OCI-LY3 (cell line): ENCODE results near the gene HTT.
"Not testable (repeated sequence)": the region's sequence is repeated elsewhere in the genome, so short reads cannot be mapped to it uniquely, and the experiment has no call there.

ENCODE experiments used
- H2AFZ ChIP-seq: fragments of 200-600, 300-600 bp; shearing (Covaris generic); 2 replicates; pipeline ENCODE4 v1.6.0; 2014; ENCODE audit warnings: antibody characterized with exemption, low read depth, low read length
- H3K27ac ChIP-seq: fragments of 200-600, 300-600 bp; sonication (generic); 2 replicates; pipeline ENCODE4 v1.5.1; 2014; ENCODE audit warnings: mild to moderate bottlenecking, low read length, moderate library complexity, mixed read lengths
- H3K27me3 ChIP-seq: fragments of 200-600, 300-600 bp; sonication (generic); 2 replicates; pipeline ENCODE4 v1.6.1; 2014; ENCODE audit warnings: low read depth, low read length, mixed read lengths
- H3K36me3 ChIP-seq: fragments of 200-600, 300-600 bp; sonication (generic); replicated peaks from 2 replicates; pipeline ENCODE3; 2014; ENCODE audit warnings: low read depth, low read length, mixed read lengths
- H3K4me1 ChIP-seq: fragments of 300-600, 200-600 bp; sonication (generic); 2 replicates; pipeline ENCODE4 v1.6.1; 2014; ENCODE audit warnings: low read length, mixed read lengths
- H3K4me2 ChIP-seq: fragments of 200-600, 300-600 bp; sonication (generic); 2 replicates; pipeline ENCODE4 v1.6.1; 2014; ENCODE audit warnings: low read length, mixed read lengths
- H3K4me3 ChIP-seq: fragments of 300-600, 200-600 bp; sonication (generic); 2 replicates; pipeline ENCODE4 v1.5.1; 2014; ENCODE audit warnings: antibody characterized with exemption, mild to moderate bottlenecking, low read length, moderate library complexity
- H3K79me2 ChIP-seq: fragments of 300-600, 200-600 bp; shearing (Covaris generic); 2 replicates; pipeline ENCODE4 v1.6.1; 2014; ENCODE audit warnings: mild to moderate bottlenecking, low read length, mixed read lengths
- H3K9ac ChIP-seq: fragments of 300-600, 200-600 bp; shearing (Covaris generic); 2 replicates; pipeline ENCODE4 v1.6.0; 2014; ENCODE audit warnings: mild to moderate bottlenecking, low read length, moderate library complexity
- H3K9me3 ChIP-seq: fragments of 200-600, 300-600 bp; shearing (Covaris generic); 2 replicates; pipeline ENCODE4 v1.6.1; 2014; ENCODE audit warnings: low read length, mixed read lengths; ENCODE audit not compliant: insufficient read depth
- H4K20me1 ChIP-seq: fragments of 200-600, 300-600 bp; sonication (generic); 2 replicates; pipeline ENCODE4 v1.6.1; 2016; ENCODE audit warnings: low read length, mixed read lengths; ENCODE audit not compliant: insufficient read depth
- CTCF ChIP-seq: fragments of 200-600, 300-600 bp; sonication (generic); IDR thresholded peaks from 2 replicates; pipeline ENCODE4 v1.5.1; 2014; ENCODE audit warnings: antibody characterized with exemption, low read length, low read depth
- EZH2phosphoT487 ChIP-seq: fragments of 200-600 bp; shearing (Covaris generic); IDR thresholded peaks from 2 replicates; pipeline ENCODE4 v1.6.1; 2018; ENCODE audit warnings: antibody characterized with exemption, mixed run types, low read depth

HTT gene

GRCh38 chr4:3166434-3166833 lies 92.0 kb downstream of the HTT start:
- H4K20me1 ChIP-seq = peaks cover 27% of the 10 kb centered on the region
- H3K4me1 ChIP-seq = peaks cover 17% of the 10 kb centered on the region
- H3K9me3 ChIP-seq, H3K27me3 ChIP-seq, H3K27ac ChIP-seq, H3K9ac ChIP-seq, H3K4me3 ChIP-seq, H2AFZ ChIP-seq, H3K4me2 ChIP-seq: not testable (repeated sequence)
- H3K79me2 ChIP-seq = peaks cover 69% of the 10 kb centered on the region
- peaks cover 35% of the 10 kb centered on the region for H3K36me3 ChIP-seq

GRCh38 chr4:3168029-3168428 lies 93.5 kb downstream of the HTT start:
- no peak for TF ChIP-seq EZH2phosphoT487
- TF ChIP-seq CTCF = no peak
- peak overlapping the region; percentile 57 for H3K27ac ChIP-seq
- H2AFZ ChIP-seq = no peak overlapping the region
- peaks cover 33% of the 10 kb centered on the region for H4K20me1 ChIP-seq
- peaks cover 17% of the 10 kb centered on the region for H3K4me1 ChIP-seq
- peaks cover 60% of the 10 kb centered on the region for H3K79me2 ChIP-seq
- peak overlapping the region; percentile 8; the same call in 1 of the 2 replicates for H3K4me3 ChIP-seq
- H3K9me3 ChIP-seq = no peaks in the 10 kb centered on the region
- no peak overlapping the region; the same call in 1 of the 2 replicates for H3K9ac ChIP-seq
- peak overlapping the region; percentile 47 for H3K4me2 ChIP-seq
- no peaks in the 10 kb centered on the region for H3K27me3 ChIP-seq
- H3K36me3 ChIP-seq = peaks cover 48% of the 10 kb centered on the region

GRCh38 chr4:3174371-3175338 lies 100.2 kb downstream of the HTT start:
- Histone ChIP-seq H3K36me3 (peaks cover 82% of the 10 kb centered on the region), H3K9ac (no peak overlapping the region), H2AFZ (no peak overlapping the region), H3K4me1 (no peaks in the 10 kb centered on the region), H3K9me3 (no peaks in the 10 kb centered on the region), H3K27me3 (no peaks in the 10 kb centered on the region), H3K27ac (no peak overlapping the region), H3K4me2 (no peak overlapping the region), H4K20me1 (peaks cover 28% of the 10 kb centered on the region), H3K79me2 (peaks cover 17% of the 10 kb centered on the region), H3K4me3 (no peak overlapping the region)
- no peak for TF ChIP-seq EZH2phosphoT487
- no peak for TF ChIP-seq CTCF

GRCh38 chr4:3176367-3177229 lies 102.1 kb downstream of the HTT start:
- H3K27me3 ChIP-seq = no peaks in the 10 kb centered on the region
- no peaks in the 10 kb centered on the region for H3K9me3 ChIP-seq
- no peak overlapping the region for H3K27ac ChIP-seq
- H3K4me3 ChIP-seq = no peak overlapping the region
- no peaks in the 10 kb centered on the region for H3K79me2 ChIP-seq
- H3K4me2 ChIP-seq = no peak overlapping the region
- H3K4me1 ChIP-seq = no peaks in the 10 kb centered on the region
- peaks cover 75% of the 10 kb centered on the region for H3K36me3 ChIP-seq
- TF ChIP-seq EZH2phosphoT487 = no peak
- TF ChIP-seq CTCF = no peak
- H2AFZ ChIP-seq = no peak overlapping the region
- H4K20me1 ChIP-seq = peaks cover 12% of the 10 kb centered on the region; the same call in 1 of the 2 replicates
- no peak overlapping the region for H3K9ac ChIP-seq
